Measurements from ENCODE around the gene SLC2A9.

DNA sequence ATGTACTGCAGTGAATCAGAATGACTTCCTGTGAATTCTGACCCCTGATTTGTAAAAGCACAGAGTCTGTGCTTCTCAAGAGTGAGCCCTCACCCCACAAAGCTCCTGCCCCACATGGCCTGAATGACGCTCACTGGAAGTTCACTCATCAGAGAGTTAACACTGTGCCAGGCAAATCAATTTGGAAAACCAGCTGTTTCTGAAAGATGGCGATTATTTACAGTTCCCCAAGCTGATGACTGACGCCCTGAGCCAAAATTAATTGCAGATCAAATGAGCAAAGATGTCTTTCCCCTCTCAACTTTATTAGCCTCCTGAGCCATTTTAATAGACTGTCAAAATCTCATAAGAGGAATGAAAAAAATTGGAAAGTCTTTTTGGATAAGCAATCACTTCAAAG lies 118.0 kb downstream of the SLC2A9 start:
- TF ChIP-seq, protein P1, sequence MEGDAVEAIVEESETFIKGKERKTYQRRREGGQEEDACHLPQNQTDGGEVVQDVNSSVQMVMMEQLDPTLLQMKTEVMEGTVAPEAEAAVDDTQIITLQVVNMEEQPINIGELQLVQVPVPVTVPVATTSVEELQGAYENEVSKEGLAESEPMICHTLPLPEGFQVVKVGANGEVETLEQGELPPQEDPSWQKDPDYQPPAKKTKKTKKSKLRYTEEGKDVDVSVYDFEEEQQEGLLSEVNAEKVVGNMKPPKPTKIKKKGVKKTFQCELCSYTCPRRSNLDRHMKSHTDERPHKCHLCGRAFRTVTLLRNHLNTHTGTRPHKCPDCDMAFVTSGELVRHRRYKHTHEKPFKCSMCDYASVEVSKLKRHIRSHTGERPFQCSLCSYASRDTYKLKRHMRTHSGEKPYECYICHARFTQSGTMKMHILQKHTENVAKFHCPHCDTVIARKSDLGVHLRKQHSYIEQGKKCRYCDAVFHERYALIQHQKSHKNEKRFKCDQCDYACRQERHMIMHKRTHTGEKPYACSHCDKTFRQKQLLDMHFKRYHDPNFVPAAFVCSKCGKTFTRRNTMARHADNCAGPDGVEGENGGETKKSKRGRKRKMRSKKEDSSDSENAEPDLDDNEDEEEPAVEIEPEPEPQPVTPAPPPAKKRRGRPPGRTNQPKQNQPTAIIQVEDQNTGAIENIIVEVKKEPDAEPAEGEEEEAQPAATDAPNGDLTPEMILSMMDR (IDR thresholded peaks at IDR 0.05): no peak
- TF ChIP-seq POLR2A (IDR thresholded peaks at IDR 0.05): no peak
